GM19397 (cell line): ENCODE data around the gene C11orf52.
"Not testable (repeated sequence)": the region's sequence is repeated elsewhere in the genome, so short reads cannot be mapped to it uniquely, and the experiment has no call there.

Source experiments
- ATAC-seq: cut with Tn5 transposase; IDR thresholded peaks from one replicate; pipeline ENCODE4 v1.9.1; 2021; ENCODE audit warnings: mild to moderate bottlenecking, moderate library complexity; ENCODE audit not compliant: unreplicated experiment

Gene C11orf52

DNA sequence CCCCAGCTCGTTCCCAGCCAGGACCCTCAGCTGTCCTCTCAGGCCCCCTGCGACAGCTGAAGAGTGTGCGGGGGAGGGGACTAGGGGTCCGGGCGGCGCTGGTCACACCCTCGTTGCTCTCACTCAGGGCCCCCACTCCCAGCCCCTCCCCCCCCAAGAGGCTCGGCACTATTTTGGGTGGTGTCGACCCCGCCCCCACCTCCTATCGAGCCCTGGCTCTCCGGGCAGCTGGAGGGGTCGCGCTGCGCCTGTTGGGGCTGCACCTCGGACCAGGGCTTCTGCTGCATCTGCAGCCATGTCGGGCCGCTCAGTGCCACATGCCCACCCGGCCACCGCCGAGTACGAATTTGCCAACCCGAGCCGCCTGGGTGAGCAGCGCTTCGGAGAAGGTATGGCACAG, 6.2 kb upstream of the C11orf52 start, which contains the start of gene HSPB2:
Gene HSPB2 (plus strand): TSS at position 200 of the 400 bp plus-strand sequence. CDS start 96 bp downstream, at position 296.
- ATAC-seq, result no peak

DNA sequence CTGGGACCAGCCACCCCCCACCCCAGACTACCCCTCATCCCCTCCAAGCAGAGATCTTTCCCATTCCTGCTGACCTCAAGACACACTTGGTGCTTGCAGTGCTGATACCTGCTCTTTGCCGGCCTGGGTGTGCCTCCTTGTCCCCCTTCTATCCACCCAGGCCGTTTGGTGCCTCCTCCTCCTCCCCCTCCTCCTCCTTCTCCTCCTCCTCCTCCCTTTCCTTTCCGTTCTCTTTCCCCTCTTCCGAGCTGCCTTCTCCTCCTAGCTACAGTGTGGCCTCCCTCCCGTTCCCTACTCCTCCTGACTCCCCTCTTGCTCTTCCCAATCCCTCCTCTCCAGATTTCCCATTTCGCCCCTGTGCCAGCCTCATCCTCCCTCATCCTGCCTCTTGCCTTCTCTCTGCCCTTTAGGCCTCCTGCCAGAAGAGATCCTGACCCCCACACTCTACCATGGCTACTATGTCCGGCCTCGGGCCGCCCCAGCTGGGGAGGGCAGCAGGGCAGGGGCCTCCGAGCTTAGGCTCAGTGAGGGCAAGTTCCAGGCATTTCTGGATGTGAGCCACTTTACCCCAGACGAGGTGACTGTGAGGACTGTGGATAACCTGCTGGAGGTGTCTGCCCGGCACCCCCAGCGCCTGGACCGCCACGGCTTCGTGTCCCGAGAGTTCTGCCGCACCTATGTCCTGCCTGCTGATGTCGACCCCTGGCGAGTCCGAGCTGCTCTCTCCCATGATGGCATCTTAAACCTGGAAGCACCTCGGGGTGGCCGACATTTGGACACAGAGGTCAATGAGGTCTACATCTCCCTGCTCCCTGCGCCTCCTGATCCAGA, 5.5 kb upstream of the C11orf52 start:
- ATAC-seq, result no peak

DNA sequence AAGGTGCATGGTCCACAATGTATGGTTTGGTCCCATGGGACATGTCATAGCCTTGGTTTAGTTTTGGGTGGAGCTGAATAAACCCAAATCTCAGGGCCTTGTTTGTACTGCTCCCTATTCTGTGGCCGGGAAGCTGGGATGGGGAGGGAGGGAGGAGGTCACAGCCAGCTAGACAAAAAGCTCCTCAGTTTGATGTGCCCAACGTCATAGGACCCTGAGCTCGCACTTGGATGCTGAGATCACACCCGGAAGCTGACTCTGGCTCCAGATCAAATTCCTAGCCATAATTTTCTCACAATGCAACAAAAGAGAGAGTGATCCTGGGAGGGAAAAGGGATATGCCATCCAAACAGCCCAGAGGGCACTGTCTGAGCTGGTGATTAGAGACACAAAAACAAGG, 4.7 kb upstream of the C11orf52 start:
- ATAC-seq, result no peak

DNA sequence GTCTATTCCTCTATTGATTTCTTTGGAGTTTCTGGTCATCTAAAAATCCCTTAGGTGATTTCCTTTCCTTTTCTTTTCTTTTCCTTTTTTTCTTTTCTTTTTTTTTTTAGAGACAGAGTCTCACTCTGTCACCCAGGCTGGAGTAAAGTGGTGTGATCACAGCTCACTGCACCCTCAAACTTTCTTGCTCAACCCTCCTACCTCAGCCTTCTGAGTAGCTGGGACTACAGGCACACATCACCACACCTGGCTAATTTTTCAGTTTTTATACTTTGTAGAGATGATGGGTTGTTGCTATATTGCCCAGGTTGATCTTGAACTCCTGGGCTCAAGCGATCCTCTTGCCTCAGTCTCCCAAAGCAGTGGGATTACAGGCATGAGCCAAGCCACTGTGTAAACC, 1.9 kb upstream of the C11orf52 start:
- ATAC-seq, result no peak

DNA sequence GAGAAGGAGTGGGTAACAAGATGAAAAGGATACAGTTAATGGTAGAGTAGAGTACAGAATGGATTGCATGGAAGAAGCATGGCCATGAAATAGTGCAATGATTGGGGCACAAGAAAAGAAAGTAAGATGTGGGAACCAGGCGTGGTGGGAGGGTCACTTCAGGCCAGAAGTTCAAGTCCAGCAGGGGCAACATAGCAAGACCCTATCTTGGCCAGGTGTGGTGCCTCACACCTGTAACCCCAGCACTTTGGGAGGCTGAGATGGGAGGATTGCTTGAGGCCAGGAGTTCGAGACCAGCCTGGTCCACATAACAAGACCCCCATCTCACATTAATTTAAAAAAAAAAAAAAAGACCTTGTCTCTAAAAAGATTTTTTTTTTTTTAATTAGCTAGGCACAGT, 1.4 kb upstream of the C11orf52 start:
- ATAC-seq, result no peak

DNA sequence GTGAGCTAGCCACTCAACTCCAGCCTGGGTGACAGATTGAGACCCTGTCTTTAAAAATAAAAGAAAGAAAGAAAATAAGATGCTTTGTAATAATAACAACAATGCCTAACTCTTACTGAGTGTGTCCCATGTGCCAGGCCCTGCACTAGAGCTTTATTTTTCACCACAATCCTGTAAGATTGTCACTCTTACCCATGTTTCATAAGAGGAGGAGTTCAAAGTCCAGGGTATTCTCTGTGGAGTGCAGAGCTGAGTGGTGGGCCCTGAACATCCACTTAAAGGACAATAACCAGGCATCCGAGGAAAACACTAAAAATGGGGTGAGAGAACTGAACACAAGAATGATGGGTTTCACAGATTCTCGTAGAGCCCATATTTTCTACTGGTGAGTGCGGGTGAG, 925 bp upstream of the C11orf52 start:
- no peak for ATAC-seq

DNA sequence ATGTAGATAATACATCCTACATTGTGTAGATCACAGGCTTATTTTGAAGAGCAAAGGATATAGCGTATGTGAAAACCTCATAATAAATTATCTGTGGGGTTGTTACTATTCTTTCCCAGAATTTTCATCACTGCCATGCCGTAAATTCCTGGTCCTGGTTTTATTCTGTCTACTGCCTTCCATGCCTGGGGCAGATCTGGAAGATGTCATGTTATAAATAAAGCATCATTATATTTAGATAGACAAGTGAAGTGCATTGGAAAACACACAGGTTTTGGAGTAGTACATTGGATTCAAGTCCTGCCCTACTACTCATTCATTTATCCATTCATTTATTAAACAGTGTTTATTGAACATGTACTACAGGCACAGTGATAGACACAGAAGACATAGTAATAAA, 2.2 kb downstream of the C11orf52 start:
- no peak for ATAC-seq

DNA sequence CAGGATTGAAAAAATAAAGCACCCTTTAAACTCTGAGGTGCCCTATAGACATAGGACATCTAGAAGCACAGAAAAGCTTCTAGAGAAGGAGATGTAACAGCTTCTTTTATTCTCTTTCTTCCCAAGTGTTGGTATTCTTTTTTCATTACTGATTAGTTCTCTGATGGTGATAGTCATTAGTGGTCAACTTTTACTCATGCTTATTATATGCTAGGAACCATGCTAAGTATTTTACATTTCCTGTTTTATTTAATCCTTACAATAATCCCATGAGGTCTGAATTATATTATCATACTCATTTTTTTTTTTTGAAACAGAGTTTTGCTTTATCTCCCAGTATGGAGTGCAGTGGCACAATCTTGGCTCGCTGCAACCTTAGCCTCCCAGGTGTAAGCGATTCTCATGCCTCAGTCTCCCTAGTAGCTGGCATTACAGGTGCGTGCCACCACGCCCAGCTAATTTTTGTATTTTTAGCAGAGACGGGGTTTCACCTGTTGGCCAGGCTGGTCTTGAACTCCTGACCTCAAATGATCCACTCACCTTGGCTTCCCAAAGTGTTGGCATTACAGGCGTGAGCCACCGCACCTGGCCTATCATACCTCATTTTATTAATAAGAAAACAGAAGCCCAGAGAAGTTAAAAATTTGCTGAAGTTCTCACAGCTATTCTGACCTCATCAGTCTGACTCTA, 3.0 kb downstream of the C11orf52 start:
- no peak for ATAC-seq

DNA sequence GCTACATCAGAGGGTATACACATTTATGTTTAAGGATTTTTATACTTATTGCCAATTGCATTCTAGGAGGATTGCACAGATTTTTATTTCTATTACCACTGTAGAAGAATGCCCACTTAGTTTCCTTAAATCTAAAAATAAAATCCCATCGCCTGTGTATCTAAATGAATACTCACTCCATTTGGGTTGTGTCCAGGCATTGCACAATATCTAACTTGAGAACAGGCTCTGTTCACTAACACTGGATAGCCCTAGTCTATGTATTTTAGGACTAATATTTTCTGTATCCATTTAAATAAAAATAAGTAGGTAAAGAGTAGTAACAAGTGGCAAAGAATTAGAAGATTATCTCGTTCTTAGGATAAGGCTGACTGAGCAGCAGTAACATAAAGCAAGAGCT, 4.1 kb downstream of the C11orf52 start:
- ATAC-seq, result no peak

DNA sequence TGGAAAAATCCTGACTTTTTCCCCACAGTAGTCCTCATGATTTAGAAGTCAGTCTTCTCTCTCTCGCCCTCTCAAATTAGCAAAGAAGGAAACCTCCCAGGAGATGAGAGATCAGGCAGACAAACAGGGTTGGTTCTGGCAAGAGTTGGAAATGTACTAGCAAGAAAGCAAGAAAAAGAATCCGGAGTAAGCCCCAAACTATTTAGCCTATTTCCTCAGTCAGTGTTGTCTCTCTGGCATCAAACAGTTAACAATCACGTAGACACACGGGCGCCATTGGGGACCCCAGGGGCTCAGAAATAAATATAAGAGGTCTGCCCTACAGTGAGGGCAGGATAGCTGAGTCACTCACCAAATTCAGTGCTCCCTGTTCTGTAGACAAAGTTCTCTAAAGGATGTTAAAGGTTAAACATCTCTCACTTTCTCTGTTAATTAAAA, 4.7 kb downstream of the C11orf52 start:
- ATAC-seq, result no peak

DNA sequence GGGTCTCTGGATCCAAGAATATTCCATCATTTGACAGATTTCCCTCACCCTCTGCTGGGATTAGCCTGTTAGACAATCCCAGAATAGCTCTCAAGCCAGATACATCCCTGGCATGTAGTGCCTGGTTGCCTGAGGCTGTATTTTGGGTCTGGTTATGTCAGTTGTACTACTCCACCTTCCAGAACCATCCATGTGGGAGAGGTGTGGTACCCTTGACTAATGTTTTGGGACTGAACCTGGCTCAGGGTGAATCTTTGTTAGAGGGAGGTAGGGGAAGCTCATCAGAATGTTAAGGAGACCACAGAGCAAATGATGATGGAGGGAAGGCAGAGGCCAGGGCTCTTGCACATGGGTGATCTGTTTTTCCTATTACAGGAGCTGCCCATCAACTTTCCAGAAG, 5.2 kb downstream of the C11orf52 start:
- ATAC-seq, result no peak

DNA sequence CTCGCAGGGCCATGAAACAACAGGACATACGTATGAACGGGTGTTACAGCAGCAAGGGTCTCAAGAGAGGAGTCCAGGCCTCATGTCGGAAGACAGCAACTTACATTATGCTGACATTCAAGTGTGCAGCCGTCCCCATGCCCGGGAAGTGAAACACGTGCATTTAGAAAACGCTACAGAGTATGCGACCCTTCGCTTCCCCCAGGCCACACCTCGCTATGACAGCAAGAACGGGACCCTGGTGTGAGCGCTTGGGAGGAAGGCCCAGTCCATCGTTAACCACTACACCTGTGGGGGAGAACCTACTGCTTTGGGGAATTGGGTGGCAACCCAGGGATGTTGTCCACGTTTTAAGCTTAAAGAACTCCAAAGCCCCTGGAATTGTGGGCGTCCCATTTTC, 7.2 kb downstream of the C11orf52 start:
- ATAC-seq, result no peak

DNA sequence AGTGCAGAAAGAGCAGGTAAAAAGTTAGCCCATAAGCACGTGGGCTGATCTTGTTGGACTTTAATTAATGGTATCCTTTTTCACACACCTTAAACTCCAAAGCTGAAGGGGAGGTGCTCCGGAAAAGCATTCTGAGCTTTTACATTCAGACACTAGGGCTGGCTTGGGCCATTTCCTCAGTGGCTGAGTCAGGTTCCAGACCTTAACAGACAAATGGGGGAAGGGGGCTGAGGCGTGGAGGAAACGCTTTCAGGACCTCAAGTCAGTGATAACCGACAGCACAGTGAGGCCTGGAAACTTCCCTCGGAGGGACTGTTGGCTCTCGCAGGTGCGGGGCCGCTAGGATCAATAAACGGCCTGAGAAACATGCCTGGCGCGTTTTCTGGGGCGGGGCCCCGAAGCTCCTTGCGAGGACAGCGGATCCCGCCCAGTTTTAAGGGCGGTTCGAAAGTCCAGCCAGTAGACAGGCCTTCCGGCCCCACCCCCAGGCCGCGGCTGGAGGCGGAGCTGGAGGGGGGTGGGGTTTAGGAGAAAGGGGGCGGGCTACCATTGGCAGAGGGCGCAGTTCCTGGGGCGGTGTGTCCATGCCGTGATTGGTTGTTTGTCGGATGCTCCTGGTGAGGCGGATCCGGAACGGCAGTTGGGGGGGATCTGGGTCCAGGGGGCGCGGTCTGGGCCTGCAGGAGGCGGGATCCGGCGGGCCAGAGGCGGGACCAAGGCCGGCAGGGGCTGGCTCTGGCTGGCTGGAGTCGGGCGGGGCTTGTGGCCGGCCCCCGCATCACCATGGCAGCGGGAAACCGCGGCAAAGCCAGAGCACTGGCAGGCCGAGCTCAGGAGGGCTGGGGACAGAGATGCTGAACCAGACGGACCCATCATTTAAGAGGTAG, 8.0 kb downstream of the C11orf52 start:
- peak; percentile 91 for ATAC-seq

DNA sequence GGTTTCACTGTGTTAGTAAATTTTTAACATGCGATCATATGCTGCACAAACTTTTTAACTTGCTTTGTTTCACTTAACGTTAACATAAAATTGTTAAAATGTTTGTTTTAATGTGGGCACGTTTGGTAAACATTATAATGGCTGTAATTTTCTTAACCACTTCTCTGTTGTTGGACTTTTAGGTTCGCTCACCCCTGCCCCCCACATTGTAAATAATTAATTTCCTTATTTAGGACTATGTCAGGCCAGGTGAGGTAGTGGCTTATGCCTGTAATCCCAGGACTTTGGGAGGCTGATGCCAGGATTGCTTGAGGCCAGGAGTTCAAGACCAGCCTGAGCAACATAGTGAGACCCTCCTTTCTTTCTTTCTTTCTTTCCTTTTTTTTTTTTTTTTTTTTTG, 11.8 kb downstream of the C11orf52 start:
- no peak for ATAC-seq

DNA sequence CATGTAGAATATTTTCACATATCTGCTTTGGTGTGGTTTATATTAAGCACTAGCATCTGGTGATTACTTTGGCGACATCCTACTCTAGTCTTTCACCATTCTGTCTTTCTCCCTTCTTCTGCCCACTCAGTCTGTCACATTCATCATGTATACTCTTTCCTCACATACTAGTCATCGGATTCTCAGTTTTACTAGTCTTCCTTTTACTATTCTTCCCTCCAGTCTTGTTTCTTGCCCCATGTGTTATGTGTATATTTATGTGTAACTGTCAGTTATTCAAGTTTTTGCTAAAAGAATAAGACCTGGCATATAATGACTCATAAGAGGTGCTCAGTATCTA, 13.9 kb downstream of the C11orf52 start:
- ATAC-seq, result no peak

DNA sequence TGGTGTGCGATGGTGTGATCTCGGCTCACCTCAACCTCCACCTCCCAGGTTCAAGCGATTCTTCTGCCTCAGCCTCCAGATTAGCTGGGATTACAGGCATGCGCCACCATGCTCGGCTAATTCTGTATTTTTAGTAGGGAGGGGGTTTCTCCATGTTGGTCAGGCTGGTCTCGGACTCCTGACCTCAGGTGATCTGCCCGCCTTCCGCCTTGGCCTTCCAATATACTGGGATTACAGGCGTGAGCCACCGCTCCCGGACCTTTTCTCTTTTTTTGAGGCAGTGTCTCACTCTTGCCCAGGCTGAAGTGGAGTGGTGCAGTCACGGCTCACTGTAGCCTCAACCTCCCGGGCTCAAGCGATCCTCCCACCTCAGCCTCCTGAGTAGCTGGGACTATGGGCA, 14.5 kb downstream of the C11orf52 start:
- ATAC-seq, result not testable (repeated sequence)

DNA sequence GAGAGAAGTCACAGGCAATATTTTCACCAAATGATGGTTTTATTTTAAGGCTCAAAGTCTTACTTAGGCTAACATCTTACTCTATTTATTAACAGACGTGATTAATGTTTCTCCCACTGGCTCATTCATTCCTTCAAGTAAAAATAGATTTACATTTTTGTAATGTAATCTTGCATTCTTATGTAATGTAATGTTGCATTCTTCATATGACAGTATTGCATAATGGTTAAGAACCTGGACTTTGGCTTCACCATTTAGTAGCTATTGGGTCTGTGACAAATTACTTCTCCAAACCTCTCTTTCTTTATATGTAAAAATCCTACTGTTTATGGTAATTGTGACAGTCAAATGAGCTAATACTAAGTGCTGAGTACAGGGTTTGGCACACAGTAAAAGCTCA, 15.2 kb downstream of the C11orf52 start:
- ATAC-seq, result no peak

DNA sequence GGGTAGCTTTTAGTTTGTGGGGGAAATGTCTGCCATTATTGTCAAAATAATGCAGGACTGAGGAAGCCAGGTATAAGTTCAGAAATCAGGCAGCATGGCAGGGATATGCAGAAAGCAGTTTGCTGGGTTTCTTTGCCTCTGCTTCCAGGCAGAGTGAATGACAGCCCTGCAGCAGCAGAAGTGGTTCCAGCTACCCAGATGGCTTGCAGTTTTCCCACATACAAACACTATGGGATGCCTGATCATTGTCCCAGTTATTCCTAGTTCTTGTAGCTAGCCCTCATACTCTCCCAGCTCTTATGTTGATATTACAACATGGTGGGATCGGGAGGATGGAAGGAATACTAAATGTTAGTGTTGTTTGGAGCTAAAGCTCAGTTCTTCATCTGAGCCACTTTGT, 15.6 kb downstream of the C11orf52 start:
- ATAC-seq, result no peak

DNA sequence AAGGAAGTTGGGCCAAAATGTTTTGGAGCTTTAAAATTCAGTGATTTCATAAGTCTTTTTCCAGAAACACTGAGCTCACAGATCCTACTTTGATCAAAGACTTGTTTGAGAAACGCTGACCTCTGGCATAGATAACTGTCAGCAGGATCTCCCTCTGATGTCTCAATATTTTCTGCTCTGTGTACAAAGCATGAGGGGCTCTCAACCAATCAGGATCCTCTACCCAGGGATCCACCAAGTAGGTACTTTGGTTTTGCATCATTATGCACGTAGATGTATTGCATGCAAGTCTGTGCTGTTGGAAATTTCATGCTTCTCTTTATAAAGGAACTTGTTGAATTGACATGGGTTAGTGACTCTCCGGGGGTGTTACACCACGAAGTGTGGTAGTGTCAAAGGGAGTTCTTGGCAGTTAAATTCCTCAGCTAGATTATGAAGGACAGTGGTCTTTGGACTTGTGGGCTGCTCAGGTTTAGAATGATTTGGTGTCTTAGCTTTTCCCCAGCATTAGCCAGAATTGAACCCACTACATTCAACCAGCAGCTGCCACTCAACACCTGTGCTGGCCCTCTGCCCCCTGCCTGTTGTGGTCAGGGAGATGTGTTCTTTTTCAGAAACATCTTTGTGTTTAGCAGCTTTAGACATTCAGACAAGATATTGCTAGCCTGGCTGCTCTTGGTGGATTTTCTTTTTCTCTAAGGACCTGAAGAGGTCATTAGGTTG, 16.8 kb downstream of the C11orf52 start:
- no peak for ATAC-seq

DNA sequence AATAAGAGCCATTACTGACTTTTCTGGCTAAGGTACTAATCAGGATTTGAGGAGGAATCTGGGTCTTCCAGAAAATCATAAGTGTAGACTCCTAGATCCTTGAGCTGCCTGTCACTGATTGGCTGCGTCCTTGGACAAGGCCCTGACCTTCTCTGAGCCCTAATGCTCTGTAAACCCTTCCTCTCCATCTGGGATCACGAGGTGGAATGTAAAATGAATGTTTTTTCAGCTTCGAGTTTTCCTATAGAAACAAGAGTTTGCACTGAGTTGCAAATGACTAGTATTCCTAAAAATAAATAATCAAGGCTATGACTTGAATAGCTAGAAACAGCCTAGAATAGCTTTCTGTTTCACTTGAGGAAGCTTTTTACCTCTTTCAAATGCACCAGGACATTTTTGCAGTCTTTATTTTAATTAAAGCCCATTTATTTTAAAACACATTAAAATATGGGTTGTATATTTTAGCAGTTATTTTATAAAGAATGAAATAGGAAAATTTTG, 17.4 kb downstream of the C11orf52 start:
- ATAC-seq, result no peak

DNA sequence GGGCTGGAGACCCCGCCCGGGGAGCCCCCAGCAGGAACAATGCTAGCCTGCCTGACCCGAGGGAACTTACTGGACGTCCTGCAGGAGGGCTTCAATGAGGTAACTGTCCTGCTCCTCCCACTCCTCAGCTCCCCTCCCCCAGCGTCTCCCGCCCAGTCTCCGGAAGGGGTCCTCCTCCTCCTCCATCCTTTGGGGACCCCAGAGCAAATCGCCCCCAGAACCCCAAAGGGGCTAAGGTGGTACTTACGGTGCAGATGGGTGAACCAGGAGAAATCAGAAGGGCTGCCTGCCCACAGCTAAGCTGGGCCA, 18.7 kb downstream of the C11orf52 start:
- no peak for ATAC-seq
